HG03060 (cell line): ENCODE results near the gene SPINT1.

Source experiments
- ATAC-seq: cut with Tn5 transposase; IDR thresholded peaks from one replicate; pipeline ENCODE4 v1.9.1; 2021; ENCODE audit warnings: low read depth, moderate number of reproducible peaks; ENCODE audit not compliant: unreplicated experiment

SPINT1 gene

GRCh38 chr15:40891138-40891537 lies 47.3 kb downstream of the SPINT1 start:
- ATAC-seq, result no peak

GRCh38 chr15:40891810-40892446 lies 48.1 kb downstream of the SPINT1 start:
- no peak for ATAC-seq

- ATAC-seq, result no peak
Measured at GRCh38 chr15:40892447-40893012, 48.7 kb downstream of the SPINT1 start.

GRCh38 chr15:40893019-40893670 lies 49.3 kb downstream of the SPINT1 start:
- ATAC-seq, result no peak

- peak; percentile 65 for ATAC-seq
Measured at GRCh38 chr15:40893733-40894680, 50.2 kb downstream of the SPINT1 start, which contains the start of gene VPS18. VPS18 (plus strand) TSS chr15:40894450; CDS start chr15:40894769, 319 bp downstream.

- ATAC-seq, result no peak
Measured at GRCh38 chr15:40894681-40895448, 51.0 kb downstream of the SPINT1 start.

GRCh38 chr15:40899536-40900207 lies 55.8 kb downstream of the SPINT1 start:
- no peak for ATAC-seq

- no peak for ATAC-seq
Measured at GRCh38 chr15:40900256-40901052, 56.6 kb downstream of the SPINT1 start.

- ATAC-seq, result no peak
Measured at GRCh38 chr15:40901053-40901443, 57.2 kb downstream of the SPINT1 start.

GRCh38 chr15:40902605-40903561 lies 59.0 kb downstream of the SPINT1 start:
- ATAC-seq, result no peak

- no peak for ATAC-seq
Measured at GRCh38 chr15:40904552-40905201, 60.8 kb downstream of the SPINT1 start.

GRCh38 chr15:40906091-40906990 lies 62.5 kb downstream of the SPINT1 start:
- ATAC-seq, result no peak

- ATAC-seq, result no peak
Measured at GRCh38 chr15:40906991-40907802, 63.3 kb downstream of the SPINT1 start.
